Kidney epithelial cell (primary cell): ENCODE measurements around the gene ADNP. TPM values are rescaled to one million over a fixed set of nuclear protein-coding genes. Genes with fewer than 3 reads are reported as not detected.

Experiments
- DNase-seq: peaks from one replicate; pipeline ENCODE4 v3.0.0-alpha.2; 2010; ENCODE audit warnings: low read depth
- H3K27me3 ChIP-seq: 2 replicates; pipeline ENCODE4 v1.6.0; 2011; ENCODE audit warnings: low read length; ENCODE audit not compliant: control insufficient read depth, insufficient read depth
- H3K36me3 ChIP-seq: 2 replicates; pipeline ENCODE4 v1.5.1; 2011; ENCODE audit warnings: low read length; ENCODE audit not compliant: control insufficient read depth, insufficient read depth
- H3K4me3 ChIP-seq: 2 replicates; pipeline ENCODE4 v1.5.1; 2011; ENCODE audit warnings: low read depth, mild to moderate bottlenecking, control low read depth, low read length
- CTCF ChIP-seq: IDR thresholded peaks from 2 replicates; pipeline ENCODE4 v1.5.1; 2011; ENCODE audit warnings: mild to moderate bottlenecking, moderate library complexity, low read length, control low read depth, inconsistent platforms; ENCODE audit not compliant: insufficient read depth, poor library complexity, severe bottlenecking
- total RNA-seq: library from RNA; depleted of rRNA; stranded (reverse); fragments of >200 nt; gene quantifications from 2 replicates; pipeline ENCODE4 v1.2.3, GENCODE V29; 2015

Gene ADNP
- total RNA-seq, 1 donor from 2014 or later = 59.7 TPM

GRCh38 chr20:50913690-50914375, 17.4 kb downstream of the ADNP start:
- H3K4me3 ChIP-seq = no peak overlapping the region
- H3K27me3 ChIP-seq = no peaks in the 10 kb centered on the region
- H3K36me3 ChIP-seq = no peaks in the 10 kb centered on the region
- no peak for TF ChIP-seq CTCF
- peak; percentile 42 for DNase-seq

- no peaks in the 10 kb centered on the region for H3K27me3 ChIP-seq
- no peak for TF ChIP-seq CTCF
- DNase-seq = no peak
- no peaks in the 10 kb centered on the region for H3K36me3 ChIP-seq
- H3K4me3 ChIP-seq = no peak overlapping the region
Observed at GRCh38 chr20:50911716-50912115, 19.5 kb downstream of the ADNP start.

GRCh38 chr20:50911030-50911429, 20.2 kb downstream of the ADNP start:
- DNase-seq = no peak

GRCh38 chr20:50909413-50909812, 21.8 kb downstream of the ADNP start:
- Histone ChIP-seq H3K36me3 (no peaks in the 10 kb centered on the region), H3K27me3 (no peaks in the 10 kb centered on the region), H3K4me3 (no peak overlapping the region)
- TF ChIP-seq CTCF = no peak
- DNase-seq = no peak

More at GRCh38 chr20:50911030-50911429, 20.2 kb downstream of the ADNP start:
- H3K36me3 ChIP-seq = no peaks in the 10 kb centered on the region
- H3K27me3 ChIP-seq = no peaks in the 10 kb centered on the region
- TF ChIP-seq CTCF = no peak
- no peak overlapping the region for H3K4me3 ChIP-seq

GRCh38 chr20:50904067-50904570, 27.1 kb downstream of the ADNP start:
- DNase-seq = no peak
- no peaks in the 10 kb centered on the region for H3K36me3 ChIP-seq
- H3K27me3 ChIP-seq = no peaks in the 10 kb centered on the region
- H3K4me3 ChIP-seq = no peak overlapping the region
- no peak for TF ChIP-seq CTCF
